AG08396 (cell line): Measurements from ENCODE around the gene CAPN8.

Experiments
- DNase-seq: peaks from one replicate; pipeline ENCODE4 v3.0.0; 2012; ENCODE audit warnings: low spot score, mixed read lengths

The CAPN8 gene

GRCh38 chr1:223702735-223703667 lies 37.5 kb upstream of the CAPN8 start:
- no peak for DNase-seq

- DNase-seq = peak; percentile 75
These were observed 35.6 kb upstream of the CAPN8 start for GRCh38 chr1:223700942-223701637.

- no peak for DNase-seq
These were observed 35.0 kb upstream of the CAPN8 start for GRCh38 chr1:223700388-223700918.

- no peak for DNase-seq
These were observed 30.4 kb upstream of the CAPN8 start for GRCh38 chr1:223695941-223696340.

GRCh38 chr1:223695014-223695548 lies 29.6 kb upstream of the CAPN8 start:
- no peak for DNase-seq

- no peak for DNase-seq
These were observed 25.6 kb upstream of the CAPN8 start for GRCh38 chr1:223691121-223691520.

GRCh38 chr1:223684488-223684792 lies 18.9 kb upstream of the CAPN8 start:
- no peak for DNase-seq

- no peak for DNase-seq
These were observed 18.3 kb upstream of the CAPN8 start for GRCh38 chr1:223683586-223684487.

- no peak for DNase-seq
These were observed 17.0 kb upstream of the CAPN8 start for GRCh38 chr1:223682502-223682901.

GRCh38 chr1:223680188-223680587 lies 14.7 kb upstream of the CAPN8 start:
- DNase-seq = no peak

- DNase-seq = no peak
These were observed 13.3 kb upstream of the CAPN8 start for GRCh38 chr1:223678841-223679240.

- no peak for DNase-seq
These were observed 8.8 kb upstream of the CAPN8 start for GRCh38 chr1:223674119-223674890.

- peak; percentile 42 for DNase-seq
These were observed 5.1 kb upstream of the CAPN8 start for GRCh38 chr1:223670458-223671159.

GRCh38 chr1:223669003-223669795 lies 3.7 kb upstream of the CAPN8 start:
- DNase-seq = no peak

GRCh38 chr1:223667484-223668182 lies 2.1 kb upstream of the CAPN8 start:
- no peak for DNase-seq

- DNase-seq = no peak
These were observed 1.4 kb downstream of the CAPN8 start for GRCh38 chr1:223664106-223664505.

- DNase-seq = no peak
These were observed 2.6 kb downstream of the CAPN8 start for GRCh38 chr1:223662943-223663342.

GRCh38 chr1:223659711-223660110 lies 5.8 kb downstream of the CAPN8 start:
- no peak for DNase-seq

- DNase-seq = no peak
These were observed 7.5 kb downstream of the CAPN8 start for GRCh38 chr1:223657978-223658377.
